ENCODE results near the gene C9orf57.

The C9orf57 gene

DNA sequence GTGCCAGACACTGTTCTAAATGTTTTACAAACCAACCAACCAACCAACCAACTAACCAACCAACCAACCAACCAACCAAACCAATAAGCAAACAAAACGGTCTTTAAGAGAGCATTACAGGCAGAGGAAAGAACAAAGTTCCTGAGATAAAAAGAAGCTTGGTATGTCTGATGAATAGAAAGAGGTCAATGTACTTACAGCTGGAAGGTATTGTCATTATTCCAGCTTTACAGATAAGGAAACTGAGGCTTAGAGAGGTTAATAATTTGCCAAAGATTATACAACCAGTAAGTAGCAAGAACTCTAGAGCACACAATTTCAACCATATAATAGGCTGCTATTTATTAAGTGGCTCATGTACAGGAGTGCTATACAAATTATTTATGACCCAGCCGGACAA, 29.6 kb downstream of the C9orf57 start:
- Histone ChIP-seq H2AFZ (ENCODE audit: low read length) (no peak overlapping the region), H4K20me1 (ENCODE audit: insufficient read depth, low read length) (no peaks in the 10 kb centered on the region), H3K27me3 (ENCODE audit: insufficient read depth, low read length) (no peaks in the 10 kb centered on the region), H3K4me2 (ENCODE audit: low read length) (no peak overlapping the region), H3K4me1 (ENCODE audit: insufficient read depth, low read length, severe bottlenecking) (no peaks in the 10 kb centered on the region), H3F3A (ENCODE audit: insufficient read depth, low read length) (no peaks in the 10 kb centered on the region), H3K27ac (ENCODE audit: low read depth, low read length, poor library complexity, severe bottlenecking) (no peak overlapping the region), H3K4me3 (ENCODE audit: low read depth, low read length, poor library complexity, severe bottlenecking) (no peak overlapping the region), H3K9ac (ENCODE audit: low read length) (no peak overlapping the region), H3K79me2 (ENCODE audit: insufficient read depth, low read length) (no peaks in the 10 kb centered on the region), H3K9me2 (ENCODE audit: low read depth, low read length) (no peaks in the 10 kb centered on the region), H3K9me3 (ENCODE audit: low read length) (no peaks in the 10 kb centered on the region), H3K36me3 (ENCODE audit: insufficient read depth, low read length) (no peaks in the 10 kb centered on the region)
- TF ChIP-seq, protein P1, sequence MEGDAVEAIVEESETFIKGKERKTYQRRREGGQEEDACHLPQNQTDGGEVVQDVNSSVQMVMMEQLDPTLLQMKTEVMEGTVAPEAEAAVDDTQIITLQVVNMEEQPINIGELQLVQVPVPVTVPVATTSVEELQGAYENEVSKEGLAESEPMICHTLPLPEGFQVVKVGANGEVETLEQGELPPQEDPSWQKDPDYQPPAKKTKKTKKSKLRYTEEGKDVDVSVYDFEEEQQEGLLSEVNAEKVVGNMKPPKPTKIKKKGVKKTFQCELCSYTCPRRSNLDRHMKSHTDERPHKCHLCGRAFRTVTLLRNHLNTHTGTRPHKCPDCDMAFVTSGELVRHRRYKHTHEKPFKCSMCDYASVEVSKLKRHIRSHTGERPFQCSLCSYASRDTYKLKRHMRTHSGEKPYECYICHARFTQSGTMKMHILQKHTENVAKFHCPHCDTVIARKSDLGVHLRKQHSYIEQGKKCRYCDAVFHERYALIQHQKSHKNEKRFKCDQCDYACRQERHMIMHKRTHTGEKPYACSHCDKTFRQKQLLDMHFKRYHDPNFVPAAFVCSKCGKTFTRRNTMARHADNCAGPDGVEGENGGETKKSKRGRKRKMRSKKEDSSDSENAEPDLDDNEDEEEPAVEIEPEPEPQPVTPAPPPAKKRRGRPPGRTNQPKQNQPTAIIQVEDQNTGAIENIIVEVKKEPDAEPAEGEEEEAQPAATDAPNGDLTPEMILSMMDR (IDR thresholded peaks at IDR 0.05; ENCODE audit: low read length) = no peak
- no peak for TF ChIP-seq EZH2 (IDR thresholded peaks at IDR 0.05; ENCODE audit: borderline replicate concordance, low read length)

DNA sequence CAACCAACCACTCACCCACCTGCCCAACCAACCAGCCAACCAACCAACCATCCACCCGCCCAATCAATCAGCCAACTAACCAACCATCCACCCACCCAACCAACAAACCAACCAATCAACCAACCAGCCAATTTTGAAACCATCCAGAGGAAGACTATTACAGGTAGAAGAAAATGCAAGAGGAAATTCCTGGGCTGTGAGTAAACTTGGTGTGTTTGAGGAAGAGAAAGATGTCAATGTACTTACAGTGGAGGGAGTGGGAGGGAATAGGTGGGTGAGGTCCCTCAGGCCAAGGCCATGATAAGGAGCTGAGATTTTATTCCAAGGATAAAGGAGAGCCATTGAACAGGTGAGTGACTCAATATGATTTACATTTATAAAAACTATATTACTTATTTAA, 30.4 kb downstream of the C9orf57 start:
- Histone ChIP-seq H3K4me2 (ENCODE audit: low read length) (no peak overlapping the region), H2AFZ (ENCODE audit: low read length) (no peak overlapping the region), H3F3A (ENCODE audit: insufficient read depth, low read length) (no peaks in the 10 kb centered on the region), H3K9ac (ENCODE audit: low read length) (no peak overlapping the region), H3K9me2 (ENCODE audit: low read depth, low read length) (no peaks in the 10 kb centered on the region), H3K4me1 (ENCODE audit: insufficient read depth, low read length, severe bottlenecking) (no peaks in the 10 kb centered on the region), H3K27ac (ENCODE audit: low read depth, low read length, poor library complexity, severe bottlenecking) (no peak overlapping the region), H3K9me3 (ENCODE audit: low read length) (no peaks in the 10 kb centered on the region), H4K20me1 (ENCODE audit: insufficient read depth, low read length) (no peaks in the 10 kb centered on the region), H3K4me3 (ENCODE audit: low read depth, low read length, poor library complexity, severe bottlenecking) (no peak overlapping the region), H3K79me2 (ENCODE audit: insufficient read depth, low read length) (no peaks in the 10 kb centered on the region), H3K36me3 (ENCODE audit: insufficient read depth, low read length) (no peaks in the 10 kb centered on the region), H3K27me3 (ENCODE audit: insufficient read depth, low read length) (no peaks in the 10 kb centered on the region)
- TF ChIP-seq EZH2 (IDR thresholded peaks at IDR 0.05; ENCODE audit: borderline replicate concordance, low read length) = no peak
- TF ChIP-seq, protein P1 (IDR thresholded peaks at IDR 0.05; ENCODE audit: low read length) = no peak

DNA sequence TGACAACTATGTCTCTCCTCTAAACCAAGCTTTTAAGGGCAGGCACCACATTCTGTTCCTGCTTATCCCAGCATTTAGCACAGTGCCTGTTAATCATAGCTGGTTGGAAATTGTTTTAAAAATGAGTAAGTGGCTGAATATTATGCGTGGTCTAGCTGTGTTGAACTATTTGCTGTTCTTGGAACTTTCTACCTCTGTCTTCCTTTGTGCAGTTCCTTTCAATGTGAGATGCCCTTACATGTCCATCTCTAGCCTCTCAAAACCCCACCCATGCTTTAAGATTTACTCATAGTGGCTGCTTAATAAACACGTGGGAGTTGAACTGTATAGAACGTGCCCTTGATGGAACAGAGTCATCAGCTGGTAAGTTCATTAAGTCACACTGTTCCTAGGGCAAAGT, 34.5 kb downstream of the C9orf57 start:
- H3F3A ChIP-seq (ENCODE audit: insufficient read depth, low read length) = no peaks in the 10 kb centered on the region
- no peaks in the 10 kb centered on the region for H4K20me1 ChIP-seq (ENCODE audit: insufficient read depth, low read length)
- H3K9me2 ChIP-seq (ENCODE audit: low read depth, low read length) = no peaks in the 10 kb centered on the region
- no peak overlapping the region for H2AFZ ChIP-seq (ENCODE audit: low read length)
- no peaks in the 10 kb centered on the region for H3K9me3 ChIP-seq (ENCODE audit: low read length)
- H3K4me3 ChIP-seq (ENCODE audit: low read depth, low read length, poor library complexity, severe bottlenecking) = no peak overlapping the region
- no peaks in the 10 kb centered on the region for H3K36me3 ChIP-seq (ENCODE audit: insufficient read depth, low read length)
- TF ChIP-seq EZH2 (IDR thresholded peaks at IDR 0.05; ENCODE audit: borderline replicate concordance, low read length) = no peak
- TF ChIP-seq, protein P1 (IDR thresholded peaks at IDR 0.05; ENCODE audit: low read length) = no peak
- no peak overlapping the region for H3K27ac ChIP-seq (ENCODE audit: low read depth, low read length, poor library complexity, severe bottlenecking)
- H3K4me1 ChIP-seq (ENCODE audit: insufficient read depth, low read length, severe bottlenecking) = no peaks in the 10 kb centered on the region
- no peak overlapping the region for H3K4me2 ChIP-seq (ENCODE audit: low read length)
- no peak overlapping the region for H3K9ac ChIP-seq (ENCODE audit: low read length)
- H3K27me3 ChIP-seq (ENCODE audit: insufficient read depth, low read length) = no peaks in the 10 kb centered on the region
- no peaks in the 10 kb centered on the region for H3K79me2 ChIP-seq (ENCODE audit: insufficient read depth, low read length)

All from OCI-LY1 (cell line).